HL-60 (cell line): ENCODE measurements around the gene KANSL1.

Experiments used
- CTCF ChIP-seq: IDR thresholded peaks from one replicate; pipeline ENCODE4 v1.5.1; 2011; ENCODE audit warnings: low read length, control low read depth, inconsistent platforms; ENCODE audit not compliant: insufficient read depth
- GABPA ChIP-seq: IDR thresholded peaks from 2 replicates; pipeline ENCODE4 v1.6.1; 2012; ENCODE audit warnings: low read depth
- POLR2AphosphoS5 ChIP-seq: IDR thresholded peaks from 2 replicates; pipeline ENCODE4 v1.6.1; 2012; ENCODE audit warnings: low read depth
- TF ChIP-seq, protein P1 (sequence below): IDR thresholded peaks from 2 replicates; pipeline ENCODE4 v1.6.1; 2012; ENCODE audit warnings: low read depth; ENCODE audit not compliant: insufficient replicate concordance

GRCh38 chr17:46038414-46038813 is 154.8 kb downstream of the KANSL1 start:
- TF ChIP-seq CTCF (no peak), POLR2AphosphoS5 (no peak), GABPA (no peak)
- TF ChIP-seq, protein P1, sequence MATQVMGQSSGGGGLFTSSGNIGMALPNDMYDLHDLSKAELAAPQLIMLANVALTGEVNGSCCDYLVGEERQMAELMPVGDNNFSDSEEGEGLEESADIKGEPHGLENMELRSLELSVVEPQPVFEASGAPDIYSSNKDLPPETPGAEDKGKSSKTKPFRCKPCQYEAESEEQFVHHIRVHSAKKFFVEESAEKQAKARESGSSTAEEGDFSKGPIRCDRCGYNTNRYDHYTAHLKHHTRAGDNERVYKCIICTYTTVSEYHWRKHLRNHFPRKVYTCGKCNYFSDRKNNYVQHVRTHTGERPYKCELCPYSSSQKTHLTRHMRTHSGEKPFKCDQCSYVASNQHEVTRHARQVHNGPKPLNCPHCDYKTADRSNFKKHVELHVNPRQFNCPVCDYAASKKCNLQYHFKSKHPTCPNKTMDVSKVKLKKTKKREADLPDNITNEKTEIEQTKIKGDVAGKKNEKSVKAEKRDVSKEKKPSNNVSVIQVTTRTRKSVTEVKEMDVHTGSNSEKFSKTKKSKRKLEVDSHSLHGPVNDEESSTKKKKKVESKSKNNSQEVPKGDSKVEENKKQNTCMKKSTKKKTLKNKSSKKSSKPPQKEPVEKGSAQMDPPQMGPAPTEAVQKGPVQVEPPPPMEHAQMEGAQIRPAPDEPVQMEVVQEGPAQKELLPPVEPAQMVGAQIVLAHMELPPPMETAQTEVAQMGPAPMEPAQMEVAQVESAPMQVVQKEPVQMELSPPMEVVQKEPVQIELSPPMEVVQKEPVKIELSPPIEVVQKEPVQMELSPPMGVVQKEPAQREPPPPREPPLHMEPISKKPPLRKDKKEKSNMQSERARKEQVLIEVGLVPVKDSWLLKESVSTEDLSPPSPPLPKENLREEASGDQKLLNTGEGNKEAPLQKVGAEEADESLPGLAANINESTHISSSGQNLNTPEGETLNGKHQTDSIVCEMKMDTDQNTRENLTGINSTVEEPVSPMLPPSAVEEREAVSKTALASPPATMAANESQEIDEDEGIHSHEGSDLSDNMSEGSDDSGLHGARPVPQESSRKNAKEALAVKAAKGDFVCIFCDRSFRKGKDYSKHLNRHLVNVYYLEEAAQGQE = no peak
